Smooth muscle cell of bladder (primary cell): Measurements from ENCODE around the gene GRIN3A. TPM values are rescaled to one million over a fixed set of nuclear protein-coding genes. Genes with fewer than 3 reads are reported as not detected.

Experiments used
- total RNA-seq: library from RNA; depleted of rRNA; stranded (reverse); fragments of >200 nt; gene quantifications from 2 replicates; pipeline ENCODE4 v1.2.3, GENCODE V29; 2014

The GRIN3A gene
- not detected in 2 replicates for total RNA-seq

DNA sequence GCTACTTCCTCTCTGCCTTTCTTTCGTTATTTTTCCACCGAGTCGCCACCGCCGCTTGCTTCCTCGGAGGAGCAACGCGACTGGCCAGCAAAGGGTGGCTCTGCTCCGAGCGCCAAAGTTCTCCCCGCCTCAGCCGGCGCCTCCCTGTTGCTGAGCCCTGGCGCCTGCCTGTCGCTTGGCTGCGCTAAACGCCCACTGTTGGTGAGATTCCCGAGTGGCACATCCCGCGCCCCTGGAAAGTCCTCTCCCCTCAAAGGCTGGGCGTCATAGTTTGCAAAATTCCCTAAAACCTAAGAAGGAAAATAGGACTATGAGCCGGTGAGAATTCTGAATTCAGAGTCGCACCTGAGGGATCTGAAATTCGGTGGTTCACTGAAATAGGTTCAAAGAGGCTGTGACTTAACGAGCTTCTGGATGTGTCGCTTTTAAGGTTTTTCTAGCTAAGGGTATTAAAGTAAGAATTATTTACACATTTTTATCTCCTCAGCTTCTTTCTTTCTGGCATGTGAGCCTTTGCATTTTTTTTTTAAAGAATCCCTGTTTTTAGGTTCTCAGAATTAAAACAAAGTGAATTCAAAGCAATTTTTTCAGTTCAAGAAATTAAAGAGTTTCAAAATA, at the start of gene GRIN3A:
Gene GRIN3A, minus strand, starts transcription at position 82 of the 618 bp plus-strand sequence. CDS start 668 bp downstream, outside the sequence.

DNA sequence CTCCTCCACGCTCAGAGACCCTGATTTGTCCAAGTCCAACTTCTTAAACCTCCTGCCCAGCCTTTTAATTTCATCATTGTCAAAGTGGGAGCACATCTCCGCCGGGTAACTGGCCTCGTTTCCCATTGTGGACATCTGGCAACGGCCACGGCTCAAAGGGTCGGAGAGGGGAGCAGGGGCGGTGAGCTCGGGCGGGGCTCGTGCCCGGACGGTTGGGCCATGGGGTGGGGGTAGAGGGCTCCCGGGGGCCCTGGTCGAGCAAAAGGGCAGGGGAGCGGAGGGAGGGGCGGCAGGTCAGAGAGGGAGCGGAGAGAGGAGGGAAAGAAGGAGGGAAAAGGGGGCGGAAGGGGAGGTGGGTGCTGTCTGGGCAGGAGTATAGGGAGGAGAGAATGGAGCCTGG, 143.7 kb downstream of the GRIN3A start, which contains the start of gene PPP3R2:
Gene PPP3R2, minus strand, starts transcription at position 174 of the 400 bp plus-strand sequence. Its CDS starts 48 bp downstream, at position 126.

DNA sequence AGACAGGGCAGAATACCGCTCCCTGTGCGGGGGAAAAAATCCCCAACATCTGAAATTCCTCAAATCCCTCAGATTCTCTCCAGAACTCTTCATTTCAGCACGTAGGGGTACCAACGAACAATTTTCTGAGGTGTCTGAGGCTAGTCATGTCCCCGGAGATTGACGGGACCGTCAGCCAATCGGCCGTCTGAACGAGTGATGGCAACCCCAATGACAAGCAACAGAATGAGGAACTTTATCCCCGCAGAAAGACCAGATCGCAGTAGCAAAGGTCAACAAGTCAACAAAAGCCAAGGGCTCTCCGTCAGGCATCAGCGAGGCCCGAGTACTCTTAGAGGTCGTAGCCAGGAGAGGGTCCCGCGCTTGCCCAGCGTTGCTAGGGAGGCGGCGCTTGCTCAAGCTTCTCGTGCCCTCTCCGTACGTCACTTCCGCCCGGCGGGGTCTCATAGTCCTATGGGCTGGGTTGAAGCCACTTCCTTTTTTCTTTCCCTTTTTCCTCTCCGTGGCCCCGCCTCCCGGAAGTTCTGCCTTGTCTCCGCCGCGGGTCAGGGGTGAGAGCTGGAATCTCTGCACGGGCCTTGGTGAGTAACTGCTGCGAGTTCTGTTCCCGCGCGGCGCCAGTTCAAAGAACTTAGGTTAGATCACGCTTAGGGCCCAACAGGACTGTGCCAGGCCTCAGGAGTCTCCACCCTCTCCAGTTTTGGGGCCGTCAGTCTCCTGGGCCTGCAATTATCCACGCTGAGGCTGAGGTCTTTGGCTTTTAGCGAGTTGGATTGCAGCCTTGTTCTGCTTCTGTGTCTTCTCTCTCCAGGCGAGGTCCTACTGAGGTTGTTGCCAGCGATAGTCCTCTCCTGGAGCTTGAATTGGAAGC, 204.9 kb downstream of the GRIN3A start, which contains the start of gene RNF20:
Gene RNF20, plus strand, starts transcription at position 520 of the 871 bp plus-strand sequence. CDS start 1,571 bp downstream, outside the sequence.

Other genes with a start within 250 kb of the GRIN3A start
- gene RNF20, start 204.8 kb downstream of the GRIN3A start, total RNA-seq = 28.0 and 35.5 TPM in 2 replicates
- not detected in 2 replicates for gene PPP3R2, start 143.7 kb downstream of the GRIN3A start, total RNA-seq